ENCODE data around the gene FBXL7.

The FBXL7 gene

GRCh38 chr5:15529821-15530220, 29.8 kb downstream of the FBXL7 start:
- peak; percentile 31 for DNase-seq (ENCODE audit: low read depth)
- TF ChIP-seq, protein P1, sequence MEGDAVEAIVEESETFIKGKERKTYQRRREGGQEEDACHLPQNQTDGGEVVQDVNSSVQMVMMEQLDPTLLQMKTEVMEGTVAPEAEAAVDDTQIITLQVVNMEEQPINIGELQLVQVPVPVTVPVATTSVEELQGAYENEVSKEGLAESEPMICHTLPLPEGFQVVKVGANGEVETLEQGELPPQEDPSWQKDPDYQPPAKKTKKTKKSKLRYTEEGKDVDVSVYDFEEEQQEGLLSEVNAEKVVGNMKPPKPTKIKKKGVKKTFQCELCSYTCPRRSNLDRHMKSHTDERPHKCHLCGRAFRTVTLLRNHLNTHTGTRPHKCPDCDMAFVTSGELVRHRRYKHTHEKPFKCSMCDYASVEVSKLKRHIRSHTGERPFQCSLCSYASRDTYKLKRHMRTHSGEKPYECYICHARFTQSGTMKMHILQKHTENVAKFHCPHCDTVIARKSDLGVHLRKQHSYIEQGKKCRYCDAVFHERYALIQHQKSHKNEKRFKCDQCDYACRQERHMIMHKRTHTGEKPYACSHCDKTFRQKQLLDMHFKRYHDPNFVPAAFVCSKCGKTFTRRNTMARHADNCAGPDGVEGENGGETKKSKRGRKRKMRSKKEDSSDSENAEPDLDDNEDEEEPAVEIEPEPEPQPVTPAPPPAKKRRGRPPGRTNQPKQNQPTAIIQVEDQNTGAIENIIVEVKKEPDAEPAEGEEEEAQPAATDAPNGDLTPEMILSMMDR (conservative IDR thresholded peaks at IDR 0.05; ENCODE audit: low read depth, low read length) = no peak
- H3K4me3 ChIP-seq (ENCODE audit: low read depth, low read length) = no peak overlapping the region

DNA sequence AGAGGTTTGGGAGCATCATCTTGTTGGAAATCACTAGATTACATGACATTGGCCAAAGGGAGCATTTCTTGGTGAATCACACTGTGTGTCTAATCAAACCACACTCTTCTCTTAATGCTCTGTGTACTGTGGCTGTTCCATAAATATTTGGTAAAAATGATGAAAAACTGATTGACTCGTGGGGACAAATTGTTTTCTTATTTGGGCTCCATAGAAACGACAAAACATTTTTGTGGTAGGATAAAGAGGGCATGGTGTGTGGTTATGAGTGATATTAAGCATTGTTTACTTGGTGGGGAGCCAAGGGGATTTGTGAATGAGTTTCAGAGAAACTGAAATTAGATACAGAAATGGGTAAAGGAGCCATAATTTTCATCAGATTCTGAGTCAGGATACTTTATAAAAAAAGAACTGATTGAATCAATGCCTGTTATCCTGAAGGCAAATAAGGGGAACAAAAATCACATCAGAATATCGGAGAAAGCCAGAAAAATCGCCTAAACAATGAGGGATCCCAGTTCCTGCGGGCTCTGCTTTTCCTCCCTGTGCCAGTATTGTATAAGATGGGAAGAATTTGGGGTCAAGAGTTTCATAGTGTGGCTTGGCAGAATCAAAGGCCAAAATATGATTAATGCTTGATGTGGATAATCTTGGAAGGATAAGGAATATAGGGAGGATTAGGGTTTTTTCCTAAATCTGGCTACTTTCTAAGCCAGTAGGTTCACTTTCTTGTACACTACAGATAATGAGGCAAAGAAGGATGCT, 33.3 kb downstream of the FBXL7 start:
- no peak overlapping the region for H3K4me3 ChIP-seq (ENCODE audit: low read depth, low read length)
- TF ChIP-seq, protein P1 (conservative IDR thresholded peaks at IDR 0.05; ENCODE audit: low read depth, low read length) = no peak
- peak; percentile 75 for DNase-seq (ENCODE audit: low read depth)

GRCh38 chr5:15535938-15536337, 36.0 kb downstream of the FBXL7 start:
- H3K4me3 ChIP-seq (ENCODE audit: low read depth, low read length) = no peak overlapping the region
- TF ChIP-seq, protein P1 (conservative IDR thresholded peaks at IDR 0.05; ENCODE audit: low read depth, low read length) = no peak
- no peak for DNase-seq (ENCODE audit: low read depth)

DNA sequence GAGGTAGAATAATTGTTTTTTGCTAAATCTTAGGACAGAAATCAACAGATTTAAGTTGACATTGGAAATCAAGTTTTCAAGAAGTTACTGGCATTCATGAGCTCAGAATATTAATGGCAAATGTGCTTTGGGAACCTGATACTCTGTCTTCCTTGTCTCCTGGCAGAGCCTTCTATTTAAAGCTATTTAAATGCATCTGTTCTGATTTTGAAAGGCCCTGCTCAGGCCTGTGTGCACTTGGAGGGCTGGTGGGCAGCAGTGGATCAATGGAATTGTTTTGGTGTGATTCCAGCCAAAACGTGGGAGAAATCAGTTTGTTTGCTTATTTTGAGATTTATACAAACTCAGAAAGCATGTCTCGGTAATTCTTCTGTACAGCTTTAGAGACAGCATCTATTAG, 38.5 kb downstream of the FBXL7 start:
- DNase-seq (ENCODE audit: low read depth) = no peak
- H3K4me3 ChIP-seq (ENCODE audit: low read depth, low read length) = no peak overlapping the region
- TF ChIP-seq, protein P1 (conservative IDR thresholded peaks at IDR 0.05; ENCODE audit: low read depth, low read length) = no peak

GRCh38 chr5:15539951-15540350, 40.0 kb downstream of the FBXL7 start:
- TF ChIP-seq, protein P1 (conservative IDR thresholded peaks at IDR 0.05; ENCODE audit: low read depth, low read length) = no peak
- no peak overlapping the region for H3K4me3 ChIP-seq (ENCODE audit: low read depth, low read length)
- no peak for DNase-seq (ENCODE audit: low read depth)

DNA sequence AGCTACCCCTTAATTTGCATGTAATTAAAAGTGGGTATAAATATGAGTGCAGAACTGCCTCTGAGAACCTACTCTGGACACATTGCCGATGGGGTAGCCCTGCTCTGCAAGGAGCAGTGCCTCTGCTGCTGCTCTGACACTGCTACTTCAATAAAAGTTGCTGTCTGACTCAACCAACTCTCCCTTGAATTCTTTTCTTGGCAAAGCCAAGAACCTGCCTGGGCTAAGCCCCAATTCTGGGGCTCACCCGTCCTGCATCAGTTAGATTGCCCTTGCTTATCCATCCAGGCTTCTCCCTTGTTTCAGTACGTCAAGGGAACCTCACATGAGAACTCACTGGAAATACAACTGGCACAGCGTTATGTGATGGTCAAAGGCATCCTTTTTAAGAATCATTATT, 44.1 kb downstream of the FBXL7 start:
- H3K4me3 ChIP-seq (ENCODE audit: low read depth, low read length) = no peak overlapping the region
- DNase-seq (ENCODE audit: low read depth) = no peak
- TF ChIP-seq, protein P1 (conservative IDR thresholded peaks at IDR 0.05; ENCODE audit: low read depth, low read length) = no peak

DNA sequence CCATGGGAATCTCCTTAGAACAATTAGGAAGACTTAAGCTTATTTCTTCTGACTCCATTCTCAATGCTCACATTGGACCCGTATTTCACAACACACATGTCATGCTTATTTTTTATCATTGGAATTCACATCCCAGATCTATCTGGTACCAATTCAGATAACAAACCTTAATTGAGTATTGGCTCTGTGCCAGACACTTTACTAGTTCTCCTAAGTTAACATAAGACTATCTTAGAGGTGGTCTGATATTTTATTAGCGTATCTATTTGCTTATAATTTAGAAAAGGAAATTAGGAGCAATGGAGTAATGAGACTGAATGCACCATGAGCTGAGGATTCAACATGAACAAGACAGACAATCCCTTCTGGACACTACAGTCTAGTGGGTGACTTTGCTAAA, 45.1 kb downstream of the FBXL7 start:
- TF ChIP-seq, protein P1 (conservative IDR thresholded peaks at IDR 0.05; ENCODE audit: low read depth, low read length) = no peak
- no peak overlapping the region for H3K4me3 ChIP-seq (ENCODE audit: low read depth, low read length)
- no peak for DNase-seq (ENCODE audit: low read depth)
